Omental fat pad (tissue), 4 donors: ENCODE measurements around the gene PAX2. TPM values are rescaled to one million over a fixed set of nuclear protein-coding genes. Genes with fewer than 3 reads are reported as not detected.

Experiments
- ATAC-seq: fragments of 150-250 bp; one replicate; pipeline ENCODE4 v1.9.1; 2016; ENCODE audit warnings: mild to moderate bottlenecking, moderate library complexity; ENCODE audit not compliant: low FRiP score
- DNase-seq: peaks from one replicate; pipeline ENCODE4 v3.0.0-alpha.2; 2019; ENCODE audit warnings: low spot score
- total RNA-seq, 4 donors: library from RNA; depleted of rRNA; stranded (reverse); fragments of >200 nt; gene quantifications; one replicate each; pipeline ENCODE4 v1.1.0, GENCODE V29; 2016
- TF ChIP-seq, protein P1 (sequence below), 3 donors: fragments of 450-650 bp; IDR thresholded peaks; one replicate each; pipeline ENCODE4 v1.5.1; 2016 to 2017; ENCODE audit warnings: antibody characterized with exemption in 3 of 3, mild to moderate bottlenecking in 3 of 3, moderate library complexity in 2 of 3

The PAX2 gene
- total RNA-seq, 4 donors from 2014 or later: not detected

DNA sequence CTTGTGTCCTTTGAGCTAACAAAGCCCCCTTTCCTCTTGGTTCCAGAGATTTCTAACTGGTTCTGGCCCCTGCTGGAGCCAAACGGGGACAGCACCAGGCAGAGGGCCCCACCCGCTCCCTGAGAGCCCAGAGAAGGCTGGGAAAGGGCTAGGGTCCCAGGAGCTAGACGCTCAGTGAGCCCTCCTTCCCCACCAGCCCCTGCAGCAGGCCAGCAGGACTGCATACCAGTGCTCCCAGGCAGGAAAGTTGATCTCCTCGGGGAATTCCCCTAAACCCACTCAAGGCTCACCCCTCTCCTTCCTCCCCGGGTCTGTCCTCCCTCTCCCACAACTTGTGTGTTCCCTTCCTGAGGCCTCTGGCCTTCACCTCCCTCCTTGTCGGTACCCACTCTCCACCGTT, 47.7 kb downstream of the PAX2 start:
- DNase-seq: no peak
- no peak for ATAC-seq
- TF ChIP-seq, protein P1, sequence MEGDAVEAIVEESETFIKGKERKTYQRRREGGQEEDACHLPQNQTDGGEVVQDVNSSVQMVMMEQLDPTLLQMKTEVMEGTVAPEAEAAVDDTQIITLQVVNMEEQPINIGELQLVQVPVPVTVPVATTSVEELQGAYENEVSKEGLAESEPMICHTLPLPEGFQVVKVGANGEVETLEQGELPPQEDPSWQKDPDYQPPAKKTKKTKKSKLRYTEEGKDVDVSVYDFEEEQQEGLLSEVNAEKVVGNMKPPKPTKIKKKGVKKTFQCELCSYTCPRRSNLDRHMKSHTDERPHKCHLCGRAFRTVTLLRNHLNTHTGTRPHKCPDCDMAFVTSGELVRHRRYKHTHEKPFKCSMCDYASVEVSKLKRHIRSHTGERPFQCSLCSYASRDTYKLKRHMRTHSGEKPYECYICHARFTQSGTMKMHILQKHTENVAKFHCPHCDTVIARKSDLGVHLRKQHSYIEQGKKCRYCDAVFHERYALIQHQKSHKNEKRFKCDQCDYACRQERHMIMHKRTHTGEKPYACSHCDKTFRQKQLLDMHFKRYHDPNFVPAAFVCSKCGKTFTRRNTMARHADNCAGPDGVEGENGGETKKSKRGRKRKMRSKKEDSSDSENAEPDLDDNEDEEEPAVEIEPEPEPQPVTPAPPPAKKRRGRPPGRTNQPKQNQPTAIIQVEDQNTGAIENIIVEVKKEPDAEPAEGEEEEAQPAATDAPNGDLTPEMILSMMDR (IDR thresholded peaks at IDR 0.05): no peak

DNA sequence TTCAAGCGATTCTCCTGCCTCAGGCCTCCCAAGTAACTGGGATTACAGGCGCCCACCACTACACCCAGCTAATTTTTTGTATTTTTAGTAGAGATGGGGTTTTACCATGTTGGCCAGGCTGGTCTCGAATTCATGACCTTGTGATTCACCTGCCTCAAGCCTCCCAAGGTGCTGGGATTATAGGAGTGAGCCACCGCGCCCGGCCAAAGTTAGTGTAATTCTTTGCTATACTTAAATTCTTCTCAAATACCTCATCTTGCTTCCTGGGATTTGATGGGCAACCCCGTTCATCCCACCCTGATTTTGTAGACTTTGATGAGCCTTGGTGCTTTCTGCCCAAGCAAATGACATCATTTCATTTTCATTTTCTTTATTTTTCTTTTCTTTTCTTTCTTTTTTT, 54.5 kb downstream of the PAX2 start:
- TF ChIP-seq, protein P1 (IDR thresholded peaks at IDR 0.05): no peak
- ATAC-seq: no peak

DNA sequence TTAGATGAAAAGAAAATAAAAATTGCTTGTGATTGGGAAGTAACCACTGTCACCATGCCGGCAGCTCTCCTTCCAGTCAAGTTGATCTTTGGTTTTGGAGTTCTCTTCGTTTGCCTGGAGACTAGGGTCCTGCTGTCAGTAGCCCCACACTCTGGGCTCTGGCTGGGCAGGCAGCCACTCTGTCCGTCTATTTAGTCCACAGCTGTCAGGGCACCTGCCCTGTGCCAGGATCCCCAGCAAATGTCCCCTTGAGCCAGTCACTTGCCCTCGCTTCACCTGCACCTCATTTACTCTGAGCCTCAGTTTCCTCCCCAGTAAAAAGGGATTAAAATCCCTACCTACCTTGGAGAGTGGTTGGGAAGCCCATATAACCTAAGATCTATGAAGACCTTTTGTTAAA, 55.5 kb downstream of the PAX2 start:
- TF ChIP-seq, protein P1 (IDR thresholded peaks at IDR 0.05): no peak
- no peak for ATAC-seq

More for the DNA sequence above, 54.5 kb downstream of the PAX2 start:
- DNase-seq: no peak

DNA sequence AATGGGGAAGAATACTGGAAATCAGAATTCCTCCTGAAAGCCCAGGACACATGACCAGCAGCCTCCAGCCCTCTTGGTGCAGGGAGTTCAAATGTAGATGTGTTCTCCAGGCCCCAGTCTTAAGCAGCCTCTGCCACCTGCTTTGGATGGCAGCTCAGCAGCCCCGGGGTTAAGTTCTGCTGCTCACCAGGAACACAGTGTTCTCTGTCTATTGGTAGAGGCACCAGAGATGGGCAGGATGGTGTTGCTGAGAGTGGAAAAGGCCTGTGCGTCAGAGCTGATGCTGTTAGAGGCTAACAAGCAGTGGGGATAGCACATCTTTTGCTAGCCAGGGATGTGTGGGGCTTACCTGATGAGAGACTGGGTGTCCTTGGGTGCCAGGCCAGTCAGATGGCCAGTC, 56.8 kb downstream of the PAX2 start:
- peak; percentile 11 for DNase-seq
- TF ChIP-seq, protein P1 (IDR thresholded peaks at IDR 0.05): no peak
- no peak for ATAC-seq

More for the DNA sequence above, 55.5 kb downstream of the PAX2 start:
- no peak for DNase-seq

DNA sequence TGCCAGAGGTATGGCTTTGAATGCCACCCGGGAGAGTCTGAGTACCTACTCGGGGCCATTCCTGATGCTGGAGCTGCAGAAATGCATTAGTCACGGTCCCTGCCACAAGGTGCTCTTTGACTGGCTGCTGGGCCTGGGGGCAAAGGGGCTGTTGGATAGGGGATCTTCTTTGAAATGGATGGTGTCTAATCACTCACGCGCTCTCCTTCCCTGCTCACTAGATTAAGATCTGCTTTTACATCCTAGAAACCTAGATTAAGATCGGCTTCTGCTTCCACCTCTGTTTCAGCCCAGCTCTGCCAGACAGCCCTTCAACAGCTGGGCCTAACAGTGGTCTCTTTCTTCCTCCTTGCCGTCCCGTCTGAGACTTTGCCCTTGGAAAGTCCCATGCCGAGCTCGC, 57.2 kb downstream of the PAX2 start:
- TF ChIP-seq, protein P1 (IDR thresholded peaks at IDR 0.05): no peak
- peak; percentile 3 for DNase-seq
- no peak for ATAC-seq

DNA sequence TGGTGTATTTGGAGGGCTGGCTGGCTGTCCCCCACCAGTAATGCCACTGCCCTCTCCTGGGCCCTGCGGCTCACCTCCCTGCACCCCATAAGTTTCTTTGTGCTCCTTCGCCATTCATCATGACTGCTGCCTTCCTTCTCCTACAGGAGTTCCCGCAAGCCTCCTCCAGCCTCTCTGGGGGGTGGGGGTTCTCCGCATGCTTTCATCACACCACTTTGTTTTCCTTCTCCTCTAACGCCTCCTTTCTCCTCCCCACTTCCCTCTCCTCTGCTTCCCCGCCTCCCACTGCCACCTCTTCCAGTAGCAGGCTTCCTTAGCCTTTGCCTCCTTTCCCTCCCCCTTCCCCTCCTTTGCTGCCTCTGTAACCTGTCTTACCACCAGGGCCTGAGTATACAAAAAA, 58.1 kb downstream of the PAX2 start:
- no peak for DNase-seq
- TF ChIP-seq, protein P1 (IDR thresholded peaks at IDR 0.05): no peak
- ATAC-seq: no peak

DNA sequence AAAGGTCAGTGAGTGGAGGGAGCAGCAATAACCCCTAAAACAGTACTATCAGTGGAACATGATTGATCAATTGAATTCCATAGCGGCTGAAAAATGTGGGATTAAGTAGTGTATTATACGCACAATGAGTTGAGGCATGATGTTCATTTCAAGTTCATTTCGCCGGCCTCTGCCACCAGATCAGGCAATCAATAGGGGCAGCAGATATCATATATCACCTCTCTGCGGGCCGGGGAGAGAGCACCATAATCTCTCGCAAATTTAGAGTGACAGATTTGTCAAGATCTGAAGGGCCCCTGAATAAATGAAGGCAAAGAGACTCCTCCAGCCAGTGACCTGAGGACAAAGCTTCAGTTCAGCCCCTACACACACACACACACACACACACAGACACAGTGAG, 58.5 kb downstream of the PAX2 start:
- DNase-seq: peak; percentile 3
- TF ChIP-seq, protein P1 (IDR thresholded peaks at IDR 0.05): no peak
- ATAC-seq: no peak
